Bronchial epithelial cell (primary cell): ENCODE measurements around the gene KLF6. TPM values are rescaled to one million over a fixed set of nuclear protein-coding genes. Genes with fewer than 3 reads are reported as not detected.
A peak's percentile ranks its signal among the peaks of the same experiment; 100 is the strongest.

Experiments used
- DNase-seq: peaks from one replicate; pipeline ENCODE4 v3.0.0-alpha.2; 2010; ENCODE audit warnings: low read depth
- FAIRE-seq: peaks from 2 replicates; lab custom pipeline; 2011; peaks lifted over from hg19 to GRCh38; lab: Jason Lieb, UNC
- H3K27me3 ChIP-seq: 2 replicates; pipeline ENCODE4 v1.5.1; 2011; ENCODE audit warnings: low read length; ENCODE audit not compliant: control insufficient read depth, insufficient read depth
- H3K36me3 ChIP-seq: 2 replicates; pipeline ENCODE4 v1.5.1; 2011; ENCODE audit warnings: low read length; ENCODE audit not compliant: control insufficient read depth, insufficient read depth
- H3K4me3 ChIP-seq: 2 replicates; pipeline ENCODE4 v1.5.1; 2011; ENCODE audit warnings: mild to moderate bottlenecking, low read depth, low read length, control low read depth
- total RNA-seq: library from RNA; depleted of rRNA; stranded (reverse); fragments of >200 nt; gene quantifications from 2 replicates; pipeline ENCODE4 v1.2.1, GENCODE V29; 2014
- TF ChIP-seq, protein P1 (sequence below): IDR thresholded peaks from 2 replicates; pipeline ENCODE4 v1.5.1; 2011; ENCODE audit warnings: mild to moderate bottlenecking, moderate library complexity, low read length, control low read depth, inconsistent platforms; ENCODE audit not compliant: insufficient read depth, severe bottlenecking

Gene KLF6
- total RNA-seq, 1 donor from 2014 or later = 70.6 TPM

DNA sequence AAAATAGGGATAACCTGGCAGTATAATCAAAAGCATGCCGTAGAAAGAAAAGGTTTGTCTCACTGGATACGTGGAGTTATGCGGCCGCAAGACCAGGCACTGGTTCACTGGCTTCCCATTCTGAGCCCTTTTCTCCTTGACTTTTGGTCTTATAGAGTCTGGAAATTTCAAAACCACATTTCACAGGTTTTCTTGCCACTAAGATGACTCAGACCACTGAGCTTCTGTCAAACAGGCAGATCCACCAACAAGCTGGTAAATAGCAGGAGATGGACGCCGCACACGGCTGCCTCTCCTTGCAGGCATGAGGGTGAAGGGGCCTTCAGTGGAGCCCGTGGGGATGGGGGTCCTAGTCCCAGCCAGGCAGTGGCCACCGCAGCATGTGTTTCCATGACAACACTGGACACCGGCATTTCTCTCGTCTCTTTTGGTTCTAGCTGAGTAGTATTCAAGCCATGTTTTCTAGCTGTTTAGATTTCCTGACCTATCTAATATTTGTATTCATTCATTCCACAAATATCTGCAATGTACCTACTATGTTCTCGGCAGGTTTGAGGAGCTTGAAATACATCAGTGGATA is 55.5 kb downstream of the KLF6 start:
- Histone ChIP-seq H3K4me3 (no peak overlapping the region), H3K36me3 (no peaks in the 10 kb centered on the region), H3K27me3 (no peaks in the 10 kb centered on the region)
- DNase-seq (peak; percentile 54), FAIRE-seq (no peak)
- TF ChIP-seq, protein P1, sequence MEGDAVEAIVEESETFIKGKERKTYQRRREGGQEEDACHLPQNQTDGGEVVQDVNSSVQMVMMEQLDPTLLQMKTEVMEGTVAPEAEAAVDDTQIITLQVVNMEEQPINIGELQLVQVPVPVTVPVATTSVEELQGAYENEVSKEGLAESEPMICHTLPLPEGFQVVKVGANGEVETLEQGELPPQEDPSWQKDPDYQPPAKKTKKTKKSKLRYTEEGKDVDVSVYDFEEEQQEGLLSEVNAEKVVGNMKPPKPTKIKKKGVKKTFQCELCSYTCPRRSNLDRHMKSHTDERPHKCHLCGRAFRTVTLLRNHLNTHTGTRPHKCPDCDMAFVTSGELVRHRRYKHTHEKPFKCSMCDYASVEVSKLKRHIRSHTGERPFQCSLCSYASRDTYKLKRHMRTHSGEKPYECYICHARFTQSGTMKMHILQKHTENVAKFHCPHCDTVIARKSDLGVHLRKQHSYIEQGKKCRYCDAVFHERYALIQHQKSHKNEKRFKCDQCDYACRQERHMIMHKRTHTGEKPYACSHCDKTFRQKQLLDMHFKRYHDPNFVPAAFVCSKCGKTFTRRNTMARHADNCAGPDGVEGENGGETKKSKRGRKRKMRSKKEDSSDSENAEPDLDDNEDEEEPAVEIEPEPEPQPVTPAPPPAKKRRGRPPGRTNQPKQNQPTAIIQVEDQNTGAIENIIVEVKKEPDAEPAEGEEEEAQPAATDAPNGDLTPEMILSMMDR = no peak

- Histone ChIP-seq H3K27me3 (no peaks in the 10 kb centered on the region), H3K36me3 (no peaks in the 10 kb centered on the region), H3K4me3 (no peak overlapping the region)
- DNase-seq = no peak
- FAIRE-seq = no peak
- TF ChIP-seq, protein P1 = no peak
These were observed 56.4 kb downstream of the KLF6 start for GRCh38 chr10:3728563-3728962.

DNA sequence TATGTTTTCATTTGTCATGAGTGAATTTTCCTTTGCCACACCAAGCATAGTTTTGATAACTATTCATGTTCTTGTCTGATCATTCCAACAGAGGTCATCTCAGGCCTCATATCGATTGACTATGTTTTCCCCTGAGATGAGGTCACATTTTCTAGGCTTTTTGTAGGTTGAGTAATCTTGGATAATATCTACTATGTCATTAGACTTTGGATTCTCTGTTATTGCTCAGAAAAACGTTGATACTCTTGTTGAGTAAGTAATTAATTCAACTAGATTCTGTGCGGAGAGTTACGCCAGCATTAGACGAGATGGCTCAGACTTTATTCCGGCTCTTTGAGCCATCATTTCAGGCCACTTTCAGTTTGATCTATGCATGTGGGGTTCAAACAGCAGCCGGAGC is 57.7 kb downstream of the KLF6 start:
- FAIRE-seq (no peak), DNase-seq (no peak)
- Histone ChIP-seq H3K36me3 (no peaks in the 10 kb centered on the region), H3K4me3 (no peak overlapping the region), H3K27me3 (no peaks in the 10 kb centered on the region)
- TF ChIP-seq, protein P1 = no peak
